Esophagus squamous epithelium (tissue), 4 donors: ENCODE data around the gene LRG1.

Source experiments
- POLR2A ChIP-seq, 4 donors: fragments of 450-650 bp; IDR thresholded peaks; one replicate each; pipeline ENCODE4 v1.6.1; 2017; ENCODE audit warnings: antibody characterized with exemption in 4 of 4, mild to moderate bottlenecking in 4 of 4, moderate library complexity in 3 of 4
- TF ChIP-seq, protein P1 (sequence below), 6 experiments: fragments of 450-650 bp in 4 of 6; fragments of 200-600 bp in 2 of 6; sonication (generic) in 2 of 6; IDR thresholded peaks; one replicate each; pipeline ENCODE4 v1.5.1; 2016 to 2019; ENCODE audit warnings: antibody characterized with exemption in 6 of 6, mild to moderate bottlenecking in 4 of 6, moderate library complexity in 4 of 6

DNA sequence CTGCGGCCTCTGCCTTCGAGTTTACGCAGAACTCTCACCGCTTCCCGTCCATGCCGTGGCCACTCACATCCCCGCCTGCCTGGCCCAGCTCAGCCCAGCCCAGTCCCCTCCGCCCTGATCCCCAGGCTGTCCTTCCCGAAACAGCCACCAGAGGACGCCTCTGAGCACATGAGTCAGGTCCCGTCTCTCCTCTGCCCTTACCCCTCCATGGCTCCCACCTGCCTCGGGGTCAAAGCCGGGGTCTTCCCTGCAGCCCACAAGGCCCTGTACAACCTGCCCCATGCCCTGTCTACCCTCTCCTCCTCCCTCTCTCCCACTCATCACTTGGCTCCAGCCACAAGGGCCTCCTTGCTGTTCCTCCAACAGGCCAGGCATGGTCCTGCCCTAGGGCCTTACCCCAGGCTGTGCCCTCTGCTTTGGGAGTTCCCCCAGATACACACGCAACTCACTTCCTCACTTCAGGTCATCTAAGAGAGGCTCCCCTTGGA lies 27.8 kb upstream of the LRG1 start:
- TF ChIP-seq, protein P1, sequence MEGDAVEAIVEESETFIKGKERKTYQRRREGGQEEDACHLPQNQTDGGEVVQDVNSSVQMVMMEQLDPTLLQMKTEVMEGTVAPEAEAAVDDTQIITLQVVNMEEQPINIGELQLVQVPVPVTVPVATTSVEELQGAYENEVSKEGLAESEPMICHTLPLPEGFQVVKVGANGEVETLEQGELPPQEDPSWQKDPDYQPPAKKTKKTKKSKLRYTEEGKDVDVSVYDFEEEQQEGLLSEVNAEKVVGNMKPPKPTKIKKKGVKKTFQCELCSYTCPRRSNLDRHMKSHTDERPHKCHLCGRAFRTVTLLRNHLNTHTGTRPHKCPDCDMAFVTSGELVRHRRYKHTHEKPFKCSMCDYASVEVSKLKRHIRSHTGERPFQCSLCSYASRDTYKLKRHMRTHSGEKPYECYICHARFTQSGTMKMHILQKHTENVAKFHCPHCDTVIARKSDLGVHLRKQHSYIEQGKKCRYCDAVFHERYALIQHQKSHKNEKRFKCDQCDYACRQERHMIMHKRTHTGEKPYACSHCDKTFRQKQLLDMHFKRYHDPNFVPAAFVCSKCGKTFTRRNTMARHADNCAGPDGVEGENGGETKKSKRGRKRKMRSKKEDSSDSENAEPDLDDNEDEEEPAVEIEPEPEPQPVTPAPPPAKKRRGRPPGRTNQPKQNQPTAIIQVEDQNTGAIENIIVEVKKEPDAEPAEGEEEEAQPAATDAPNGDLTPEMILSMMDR (IDR thresholded peaks at IDR 0.05), result peak in 5 of 6 experiments; percentile 56 to 80 (median 67)
- TF ChIP-seq POLR2A (IDR thresholded peaks at IDR 0.05), result no peak
